ENCODE measurements around the gene SNAP29.
"Not testable (repeated sequence)": the region's sequence is repeated elsewhere in the genome, so short reads cannot be mapped to it uniquely, and the experiment has no call there.

SNAP29 gene

DNA sequence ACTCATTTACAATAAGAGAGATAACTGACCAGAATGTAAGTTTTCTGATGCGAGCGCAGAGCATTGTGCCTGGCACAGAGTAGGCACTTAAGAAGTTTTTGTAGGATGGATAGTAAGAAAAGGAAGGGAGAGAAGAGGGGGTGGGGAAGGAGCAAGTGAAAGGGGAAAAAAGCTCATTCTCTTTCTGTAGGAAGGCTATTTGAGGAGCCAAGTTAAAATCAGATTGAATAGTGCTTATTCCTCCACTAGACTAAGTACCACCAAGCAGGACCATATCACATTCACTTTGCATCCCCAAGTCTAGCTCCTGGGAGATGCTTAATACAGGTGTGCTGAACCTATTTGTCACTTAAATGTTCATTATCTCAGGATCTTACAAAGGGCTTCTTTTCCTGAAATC, 44.3 kb downstream of the SNAP29 start:
- no peak for DNase-seq

DNA sequence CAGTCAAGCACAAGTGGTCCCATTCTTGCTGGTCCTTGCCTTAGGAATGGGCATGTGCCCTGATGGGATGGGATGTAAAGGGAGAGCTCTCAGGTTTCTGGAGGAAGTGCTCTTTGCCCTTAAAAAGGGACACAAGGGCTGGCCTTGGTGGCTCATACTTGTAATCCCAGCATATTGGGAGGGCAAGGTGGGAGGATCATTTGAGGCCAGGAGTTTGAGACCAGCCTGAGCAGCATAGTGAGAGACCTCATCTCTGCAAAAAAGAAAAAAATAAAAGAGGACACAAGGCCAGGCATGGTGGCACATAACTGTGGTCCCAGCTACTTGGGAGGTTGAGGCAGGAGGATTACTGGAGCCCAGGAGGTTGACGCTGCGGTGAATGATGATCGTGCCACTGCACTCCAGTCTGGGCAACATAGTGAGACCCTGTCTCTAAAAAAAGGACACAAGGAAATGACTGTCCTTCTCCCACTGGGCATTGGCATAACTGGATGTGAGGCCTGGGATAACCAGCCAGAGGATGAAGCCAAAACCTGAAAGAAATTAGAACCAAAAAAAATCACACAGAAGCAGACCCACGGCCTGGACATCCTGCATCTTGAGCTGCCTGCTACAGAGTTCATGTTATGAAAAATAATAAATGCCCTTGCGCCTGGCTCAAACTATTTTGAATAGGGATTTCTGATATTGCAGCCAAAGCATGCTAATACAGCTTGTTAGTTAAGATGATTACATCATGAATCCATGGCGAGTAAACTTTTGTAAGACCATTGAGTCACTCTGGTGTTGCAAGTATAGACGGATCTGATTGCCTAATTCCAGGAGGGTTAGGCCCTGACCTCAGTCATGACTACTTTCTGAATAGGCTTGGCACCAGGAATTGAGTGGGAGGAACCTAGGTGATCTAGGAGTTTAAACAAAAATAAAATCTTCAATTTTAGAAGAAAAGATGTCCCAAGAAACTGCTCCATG, 45.5 kb downstream of the SNAP29 start:
- no peak for DNase-seq

DNA sequence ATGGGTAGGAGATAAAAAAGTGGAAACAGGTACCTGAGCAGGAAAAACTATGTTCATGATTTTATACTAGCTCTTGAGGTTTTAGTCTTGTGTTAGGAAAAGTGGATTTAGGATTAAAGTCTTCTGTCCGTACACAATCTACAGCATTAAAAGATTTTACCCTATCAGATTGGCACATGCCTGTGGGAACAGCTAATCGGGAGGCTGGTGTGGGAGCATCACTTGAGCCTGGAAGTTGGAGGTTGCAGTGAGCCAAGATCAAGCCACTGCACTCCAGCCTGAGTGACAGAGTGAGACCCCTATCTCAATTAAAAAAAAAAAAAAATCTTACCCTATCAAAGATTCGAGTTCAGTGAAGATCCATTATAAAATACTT, 46.2 kb downstream of the SNAP29 start:
- DNase-seq, result no peak

DNA sequence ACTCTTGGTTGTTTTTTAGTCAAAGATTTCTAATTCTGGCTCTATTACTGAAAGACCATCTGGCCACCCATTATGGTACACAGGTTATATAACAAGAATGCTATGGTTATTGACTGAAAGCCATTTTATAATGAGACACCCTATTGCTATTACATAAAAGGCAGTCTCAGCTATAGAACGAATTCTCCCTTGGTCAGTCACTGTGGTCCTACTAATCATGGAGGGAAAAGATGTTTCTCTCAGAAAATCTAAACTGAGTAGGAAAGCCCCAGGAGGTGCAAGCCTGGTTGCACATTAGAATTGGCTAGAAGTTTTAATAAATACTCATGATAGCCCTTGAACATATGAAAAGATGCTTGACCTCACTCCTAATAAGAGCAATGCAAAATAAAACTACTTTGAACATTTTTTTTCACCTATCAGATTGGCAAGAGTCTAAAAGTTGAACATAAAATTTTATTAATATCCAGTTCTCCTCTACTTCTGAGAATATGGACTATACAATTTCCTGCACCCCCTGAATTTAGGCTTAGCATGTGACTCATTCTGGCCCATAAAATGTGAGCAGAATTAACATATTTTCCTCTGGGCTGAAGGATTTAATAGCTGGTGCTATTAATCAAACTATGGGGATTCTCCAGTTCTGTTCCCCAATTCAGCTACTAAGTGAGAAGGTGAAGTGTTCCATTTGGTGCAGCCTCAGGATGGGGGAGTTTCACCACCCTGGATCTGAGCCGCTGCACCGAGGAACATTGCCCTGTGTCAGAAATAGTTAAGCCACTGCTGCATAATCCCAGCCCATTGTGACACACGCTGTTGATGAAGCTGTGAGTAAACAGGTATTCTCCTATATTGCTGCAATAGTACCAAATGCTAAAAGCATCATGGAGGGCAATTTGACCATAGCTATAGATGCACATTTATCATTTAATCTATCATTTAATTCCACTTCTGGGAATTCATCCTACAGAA, 46.9 kb downstream of the SNAP29 start:
- no peak for DNase-seq

DNA sequence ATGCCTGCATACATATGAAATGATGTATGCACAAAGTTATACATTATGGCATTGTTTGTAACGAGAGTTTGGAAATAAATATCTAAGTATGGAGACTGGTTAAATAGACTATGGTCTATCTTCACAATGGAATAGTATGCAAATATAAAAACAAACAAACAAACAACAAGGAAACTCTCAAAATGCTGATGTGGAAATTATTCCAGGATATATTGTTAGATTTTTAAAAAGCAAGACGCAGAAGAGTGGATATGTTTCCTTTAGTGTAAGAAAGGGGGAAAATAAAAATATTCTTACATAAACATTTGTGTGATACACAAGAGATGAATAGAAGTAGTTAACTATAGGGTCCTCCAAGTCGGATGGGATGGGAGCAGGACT, 47.6 kb downstream of the SNAP29 start:
- no peak for DNase-seq

DNA sequence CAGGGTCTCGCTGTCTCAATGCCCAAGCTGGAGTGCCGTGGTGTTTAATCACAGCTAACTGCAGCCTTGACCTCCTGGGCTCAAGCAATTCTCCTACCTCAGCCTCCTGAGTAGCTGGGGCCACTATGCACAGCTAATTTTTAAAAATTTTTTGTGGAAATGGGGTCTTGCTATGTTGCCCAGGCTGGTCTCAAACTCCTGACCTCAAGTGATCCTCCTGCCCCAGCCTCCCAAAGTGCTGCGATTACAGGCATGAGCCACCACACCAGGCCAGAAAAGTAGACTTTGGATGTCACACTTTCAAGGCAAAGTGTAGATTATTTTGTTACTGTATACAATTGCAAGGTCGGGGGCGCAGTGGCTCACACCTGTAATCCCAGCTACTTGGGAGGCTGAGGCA, 49.9 kb downstream of the SNAP29 start:
- DNase-seq, result not testable (repeated sequence)

DNA sequence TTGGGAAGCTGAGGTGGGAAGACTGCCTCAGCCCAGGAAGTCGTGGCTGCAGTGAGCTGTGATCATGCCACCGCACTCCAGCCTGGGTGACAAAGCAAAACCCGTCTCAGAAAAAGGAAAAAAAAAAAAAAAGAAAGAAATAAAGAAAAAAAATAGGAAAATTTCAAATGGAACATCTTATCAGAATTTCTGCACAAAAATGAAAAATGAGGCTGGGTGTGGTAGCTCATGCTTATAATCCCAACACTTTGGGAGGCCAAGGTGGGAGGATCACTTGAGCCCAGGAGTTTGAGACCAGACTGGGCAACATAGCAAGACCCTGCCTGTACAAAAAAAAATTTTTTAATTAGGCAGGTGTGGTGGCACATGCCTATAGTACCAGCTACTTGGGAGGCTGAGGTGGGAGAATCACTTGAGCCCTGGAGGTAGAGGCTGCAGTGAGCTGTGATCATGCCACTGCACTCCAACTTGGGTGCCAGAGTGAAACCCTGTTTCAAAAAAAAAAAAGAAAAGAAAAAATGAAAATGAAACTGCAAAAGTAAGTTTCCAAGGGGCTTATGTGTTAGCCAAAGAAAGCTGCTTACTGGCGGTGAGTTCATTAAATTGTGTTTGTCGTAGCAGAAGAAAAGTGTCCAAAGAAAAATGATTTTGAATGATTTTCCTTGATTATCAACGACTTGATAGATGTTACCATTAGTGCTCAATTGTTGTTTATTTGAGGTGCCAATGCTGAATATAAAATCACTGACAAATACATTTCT, 50.9 kb downstream of the SNAP29 start:
- DNase-seq, result no peak

DNA sequence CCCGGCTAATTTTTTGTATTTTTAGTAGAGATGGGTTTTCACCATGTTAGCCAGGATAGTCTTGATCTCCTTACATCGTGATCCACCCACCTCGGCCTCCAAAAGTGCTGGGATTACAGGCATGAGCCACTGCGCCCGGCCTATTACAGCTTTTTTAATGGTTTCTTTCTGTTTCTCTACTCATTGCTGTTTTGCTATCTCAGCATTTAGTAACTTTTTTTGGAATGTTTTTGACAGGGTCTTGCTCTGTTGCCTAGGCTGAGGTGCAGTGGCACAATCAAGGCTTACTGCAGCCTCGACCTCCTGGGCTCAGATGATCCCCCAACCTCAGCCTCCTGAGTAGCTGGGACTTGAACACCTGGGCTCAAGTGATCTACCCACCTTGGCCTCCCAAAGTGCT, 53.7 kb downstream of the SNAP29 start:
- no peak for DNase-seq

DNA sequence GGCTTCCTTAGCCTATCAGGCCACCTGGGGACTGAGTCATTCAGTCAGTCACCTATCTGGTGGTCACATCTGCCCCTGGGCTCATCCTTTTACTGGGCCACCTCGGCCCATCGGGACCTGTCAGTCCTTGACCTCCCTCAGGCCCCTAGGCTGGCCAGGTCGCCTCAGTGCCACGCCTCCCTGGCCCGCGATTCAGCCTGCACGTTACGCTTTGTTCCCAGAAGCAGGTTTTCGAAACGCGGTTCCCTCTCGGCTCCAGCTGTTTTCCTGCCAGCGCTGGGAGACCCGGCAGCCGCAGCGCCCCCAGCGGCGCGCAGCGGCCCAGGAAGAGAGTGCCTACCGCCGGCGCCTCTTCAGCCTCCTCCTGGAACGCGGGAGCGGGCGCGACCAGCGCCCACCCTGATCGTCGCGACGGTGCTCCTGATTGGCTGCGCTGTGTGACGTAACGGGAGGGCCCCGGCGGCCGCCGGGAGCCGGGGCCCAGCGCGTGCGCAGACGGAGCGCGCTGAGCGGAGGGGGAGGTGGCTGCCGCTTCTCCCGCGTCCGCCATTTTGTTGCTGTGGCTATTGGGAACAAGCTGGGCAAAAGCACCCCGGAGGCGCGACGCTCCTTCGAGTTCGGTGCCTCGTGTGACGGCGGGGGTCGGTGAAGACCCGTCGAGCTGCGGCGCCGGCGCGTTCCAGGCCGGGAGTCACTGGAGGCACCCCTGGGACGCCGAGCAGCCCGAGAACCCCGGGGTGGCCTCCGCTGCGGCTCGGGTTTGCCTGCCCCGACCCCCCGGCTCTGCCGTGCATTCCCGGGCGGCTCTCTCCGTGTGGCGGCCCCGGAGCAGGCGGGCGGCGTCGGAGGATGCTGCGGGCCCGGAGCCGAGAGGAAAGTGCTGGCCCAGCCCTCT, 58.4 kb downstream of the SNAP29 start, which contains the start of gene CRKL:
TSS of gene CRKL (plus strand) at position 492 of the 895 bp plus-strand sequence. CDS start 528 bp downstream, outside the sequence.
- peak; percentile 95 for DNase-seq

DNA sequence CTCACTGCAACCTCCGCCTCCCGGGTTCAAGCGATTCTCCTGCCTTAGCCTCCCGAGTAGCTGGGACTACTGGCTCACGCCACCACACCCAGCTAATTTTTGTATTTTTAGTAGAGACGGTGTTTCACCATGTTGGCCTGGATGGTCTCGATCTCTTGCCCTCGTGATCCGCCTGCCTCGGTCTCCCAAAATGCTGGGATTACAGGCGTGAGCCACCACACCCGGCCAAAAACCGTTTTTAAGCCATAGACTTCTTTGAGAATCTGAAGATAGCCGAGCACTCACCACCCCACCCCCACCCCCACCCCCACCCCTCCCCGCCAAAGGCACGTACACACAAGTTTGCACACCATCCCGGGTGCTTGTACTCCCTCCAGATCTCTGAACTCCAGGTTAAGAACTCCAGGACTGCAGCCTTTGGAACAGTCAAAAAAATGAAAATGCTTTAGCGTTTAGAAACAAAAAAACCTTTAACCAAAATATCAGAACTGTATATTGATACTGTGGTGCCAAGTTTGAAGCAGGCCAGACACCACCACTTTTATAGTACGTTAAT, 59.9 kb downstream of the SNAP29 start:
- DNase-seq, result no peak

DNA sequence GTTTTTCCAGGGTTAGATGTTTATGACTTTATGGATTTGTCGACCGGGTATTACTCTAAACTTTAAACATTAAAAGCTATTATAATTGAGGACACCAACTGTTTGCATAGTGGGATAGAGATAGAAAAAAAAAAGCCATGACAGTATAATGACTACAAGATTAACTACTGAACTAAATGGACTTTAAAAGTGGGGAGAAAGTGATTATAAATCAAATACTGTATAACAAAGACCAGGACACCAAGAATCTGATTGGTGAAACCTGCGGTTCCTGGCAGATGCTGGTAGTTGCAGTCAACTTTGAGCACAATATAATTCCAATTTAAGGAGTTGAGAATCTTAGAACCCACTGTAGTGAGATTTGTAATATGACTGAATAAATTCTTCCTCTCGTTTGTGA, 60.9 kb downstream of the SNAP29 start:
- no peak for DNase-seq

DNA sequence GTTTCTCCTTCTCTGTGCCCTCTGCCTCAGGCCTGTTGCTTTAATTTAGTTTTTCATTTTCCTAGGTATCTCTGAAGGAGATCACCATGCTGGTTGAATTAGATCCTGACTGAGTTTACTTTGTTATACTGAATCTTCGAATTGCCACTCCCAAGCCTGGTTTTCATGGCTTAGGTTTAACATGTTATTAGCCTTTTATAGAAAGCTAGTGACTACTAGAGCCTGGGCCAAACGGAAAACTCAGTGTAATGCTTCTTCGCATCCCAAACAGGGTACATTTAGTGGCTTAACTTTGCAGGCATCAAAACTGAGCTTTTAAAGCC, 62.0 kb downstream of the SNAP29 start:
- DNase-seq, result no peak

DNA sequence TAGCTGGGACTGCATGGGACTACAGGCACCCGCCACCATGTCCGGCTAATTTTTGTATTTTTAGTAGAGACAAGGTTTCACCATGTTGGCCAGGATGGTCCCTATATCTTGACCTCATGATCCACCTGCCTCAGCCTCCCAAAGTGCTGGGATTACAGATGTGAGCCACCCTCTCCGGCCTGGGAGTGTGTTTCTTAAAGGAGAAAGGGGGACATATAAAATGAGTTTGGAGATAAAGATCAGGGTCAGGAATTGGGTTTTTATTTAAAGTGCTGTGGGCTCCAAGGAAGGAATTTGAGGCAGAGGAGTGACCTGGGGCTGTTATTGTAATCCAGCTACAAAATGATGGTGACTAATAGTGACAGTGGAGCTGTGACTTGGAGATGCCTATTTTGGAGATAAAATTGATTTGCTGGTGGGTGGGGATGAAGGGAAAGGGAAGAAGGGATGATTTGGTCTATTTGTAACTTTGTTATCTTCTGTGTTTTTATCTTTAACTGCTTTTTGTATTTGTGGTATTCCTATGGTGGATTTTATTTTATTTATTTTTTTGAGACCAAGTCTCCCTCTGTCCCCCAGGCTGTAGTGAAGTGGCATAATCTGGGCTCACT, 63.4 kb downstream of the SNAP29 start:
- DNase-seq, result no peak

DNA sequence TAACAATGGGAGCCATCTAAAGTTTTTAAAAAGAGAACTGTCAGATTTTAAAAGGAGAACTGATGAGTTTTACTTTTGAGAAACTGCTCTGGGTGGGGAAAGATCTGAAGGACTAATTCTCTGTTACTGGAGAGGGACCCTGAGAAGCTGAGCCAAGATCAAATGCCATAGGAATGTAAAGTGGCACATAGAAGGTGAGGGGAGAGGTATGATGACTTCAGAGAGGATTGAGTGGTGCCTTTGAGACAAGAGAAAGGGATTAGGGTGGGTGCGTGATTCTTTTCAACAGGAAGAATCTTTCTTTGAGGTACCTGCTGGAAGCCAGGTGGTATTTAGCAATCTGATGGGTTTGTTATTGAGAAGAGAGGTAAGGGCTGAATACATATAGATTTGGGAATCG, 67.4 kb downstream of the SNAP29 start:
- no peak for DNase-seq

DNA sequence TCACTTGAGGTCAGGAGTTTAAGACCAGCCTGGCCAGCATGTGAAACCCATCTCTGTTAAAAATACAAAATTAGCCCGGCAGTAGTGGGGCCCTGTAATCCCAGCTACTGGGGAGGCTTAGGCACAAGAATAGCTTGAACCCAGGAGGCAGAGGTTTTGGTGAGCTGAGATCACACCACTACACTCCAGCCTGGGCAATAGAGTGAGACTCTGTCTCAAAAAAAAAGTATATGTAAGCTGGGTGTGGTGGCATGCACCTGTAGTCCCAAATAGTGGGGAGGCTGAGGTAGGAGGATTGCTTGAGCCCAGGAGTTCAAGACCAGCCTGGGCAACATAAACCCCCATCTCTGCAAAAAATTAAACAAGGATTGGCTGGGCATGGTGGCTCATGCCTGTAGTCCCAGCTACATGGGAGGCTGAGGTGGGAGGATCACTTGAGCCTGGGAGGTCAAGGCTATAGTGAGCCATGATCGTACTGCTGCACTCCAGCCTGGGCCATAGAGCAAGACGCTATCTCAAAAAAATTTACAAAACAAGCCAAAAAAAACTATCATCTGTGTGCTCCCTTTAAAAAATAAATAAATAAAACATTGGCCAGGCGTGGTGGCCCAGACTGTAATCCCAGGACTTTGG, 69.2 kb downstream of the SNAP29 start:
- DNase-seq, result no peak

DNA sequence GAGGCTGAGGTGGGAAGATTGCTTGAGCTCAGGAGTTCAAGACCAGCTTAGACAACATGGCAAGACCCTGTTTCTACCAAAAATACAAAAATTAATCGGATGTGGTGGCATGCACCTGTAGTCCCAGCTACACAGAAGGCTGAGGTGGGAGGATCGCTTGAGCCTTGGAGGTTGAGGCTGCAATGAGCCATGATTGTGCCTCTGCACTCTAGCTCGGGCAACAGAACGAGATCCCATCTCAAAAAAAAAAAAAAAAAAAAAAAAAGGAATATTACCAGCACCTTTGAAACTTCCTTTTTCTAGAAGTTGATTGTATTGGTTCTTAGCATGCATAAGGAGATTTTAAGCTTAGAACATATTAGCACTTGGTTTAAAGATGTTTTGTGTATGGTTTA, 69.8 kb downstream of the SNAP29 start:
- DNase-seq, result no peak

DNA sequence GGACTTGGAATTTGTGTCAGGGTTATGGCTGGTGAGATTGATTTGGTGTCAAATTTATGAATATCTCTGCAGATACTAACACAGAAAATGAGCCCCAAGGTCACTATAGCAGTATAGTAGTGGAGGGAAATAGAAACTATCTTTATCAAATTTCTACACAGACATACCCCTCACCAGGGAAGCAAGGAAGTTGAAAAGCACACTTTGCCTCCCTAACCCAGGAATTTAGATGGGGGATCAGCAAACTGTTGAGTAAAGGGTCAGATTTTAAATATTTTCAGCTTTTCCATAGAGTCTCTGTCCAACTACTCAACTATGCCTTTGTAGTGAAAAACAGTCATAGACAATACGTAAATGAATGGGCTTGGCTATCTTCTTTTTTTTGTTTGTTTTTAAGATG, 71.2 kb downstream of the SNAP29 start:
- DNase-seq, result no peak

DNA sequence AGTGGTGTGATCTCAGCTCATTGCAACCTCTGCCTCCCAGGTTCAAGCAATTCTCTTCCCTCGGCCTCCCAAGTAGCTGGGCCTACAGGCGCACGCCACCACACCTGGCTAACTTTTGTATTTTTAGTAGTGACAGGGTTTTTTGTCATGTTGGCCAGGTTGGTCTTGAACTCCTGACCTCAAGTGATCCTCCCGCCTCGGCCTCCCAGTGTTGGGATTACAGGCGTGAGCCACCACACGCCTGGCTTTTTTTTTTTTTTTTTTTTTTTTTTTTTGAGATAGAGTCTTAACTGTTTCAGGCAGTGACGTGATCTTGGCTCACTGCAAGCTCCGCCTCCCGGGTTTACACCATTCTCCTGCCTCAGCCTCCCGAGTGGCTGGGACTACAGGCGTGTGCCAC, 71.6 kb downstream of the SNAP29 start:
- DNase-seq, result not testable (repeated sequence)

DNA sequence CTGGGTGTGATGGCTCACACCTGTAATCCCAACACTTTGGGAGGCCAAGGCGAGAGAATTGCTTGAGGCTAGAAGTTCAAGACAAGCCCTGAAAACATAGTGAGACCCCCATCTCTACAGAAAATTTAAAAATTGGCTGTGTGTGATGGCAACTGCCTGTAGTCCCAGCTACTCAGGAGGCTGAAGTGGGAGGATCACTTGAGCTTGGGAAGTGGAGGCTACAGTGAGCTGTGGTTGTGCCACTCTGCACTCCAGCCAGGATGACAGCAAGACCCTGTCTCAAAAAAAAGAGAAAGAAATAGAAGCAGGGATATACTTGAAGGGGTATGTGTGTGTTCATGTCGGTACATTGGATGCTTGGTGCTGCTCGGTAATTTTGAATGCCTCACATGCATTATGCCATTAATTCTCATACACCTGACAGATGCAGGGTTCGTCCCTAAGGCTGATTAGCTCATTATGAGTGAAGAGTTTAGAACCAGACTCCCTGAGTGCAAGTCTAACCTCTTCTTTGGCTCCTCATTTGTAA, 72.4 kb downstream of the SNAP29 start:
- no peak for DNase-seq

DNA sequence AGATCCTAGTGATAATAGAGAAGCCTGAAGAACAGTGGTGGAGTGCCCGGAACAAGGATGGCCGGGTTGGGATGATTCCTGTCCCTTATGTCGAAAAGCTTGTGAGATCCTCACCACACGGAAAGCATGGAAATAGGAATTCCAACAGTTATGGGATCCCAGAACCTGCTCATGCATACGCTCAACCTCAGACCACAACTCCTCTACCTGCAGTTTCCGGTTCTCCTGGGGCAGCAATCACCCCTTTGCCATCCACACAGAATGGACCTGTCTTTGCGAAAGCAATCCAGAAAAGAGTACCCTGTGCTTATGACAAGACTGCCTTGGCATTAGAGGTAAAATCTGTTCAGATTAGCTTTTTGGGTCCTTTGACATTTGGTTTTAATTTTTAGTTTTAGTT, 75.1 kb downstream of the SNAP29 start:
- DNase-seq, result no peak
